GM23338 (cell line): ENCODE data around the gene CADM4.

Experiments used
- CREB1 ChIP-seq: fragments of 250-450 bp; sonication (Bioruptor Pico); IDR thresholded peaks from 2 replicates; pipeline ENCODE4 v1.5.0; 2020; ENCODE audit warnings: low read depth, mild to moderate bottlenecking, moderate library complexity
- CTCF ChIP-seq, 2 experiments: fragments of 200-600 bp in 1 of 2; sonication (generic) in 1 of 2; conservative IDR thresholded peaks; 2 replicates each; pipeline versions ENCODE4 v1.5.1 to v1.6.1; 2016 to 2017; ENCODE audit warnings: antibody characterized with exemption in 2 of 2, low read depth in 2 of 2, mild to moderate bottlenecking in 2 of 2, moderate library complexity in 1 of 2
- ETS1 ChIP-seq: IDR thresholded peaks from 2 replicates; pipeline ENCODE4 v1.6.1; 2016; ENCODE audit warnings: antibody characterized with exemption
- EZH2 ChIP-seq: fragments of 200-600 bp; sonication (generic); IDR thresholded peaks from one replicate; pipeline ENCODE4 v1.8.0; 2017; ENCODE audit warnings: antibody characterized with exemption, mild to moderate bottlenecking, low read depth; ENCODE audit not compliant: unreplicated experiment
- EZH2phosphoT487 ChIP-seq: fragments of 200-600 bp; sonication (generic); IDR thresholded peaks from one replicate; pipeline ENCODE4 v1.8.1; 2018; ENCODE audit warnings: antibody characterized with exemption; ENCODE audit not compliant: unreplicated experiment
- NANOG ChIP-seq: IDR thresholded peaks from 2 replicates; pipeline ENCODE4 v1.6.1; 2016; ENCODE audit warnings: antibody characterized with exemption, borderline replicate concordance
- POLR2AphosphoS5 ChIP-seq: IDR thresholded peaks from 2 replicates; pipeline ENCODE4 v1.6.1; 2016; ENCODE audit warnings: antibody characterized with exemption, low read depth
- REST ChIP-seq: IDR thresholded peaks from one replicate; pipeline ENCODE4 v1.6.1; 2018; ENCODE audit warnings: antibody characterized with exemption; ENCODE audit not compliant: unreplicated experiment
- STAT1 ChIP-seq: IDR thresholded peaks from one replicate; pipeline ENCODE4 v1.6.1; 2016; ENCODE audit warnings: antibody characterized with exemption; ENCODE audit not compliant: unreplicated experiment
- ZNF114 ChIP-seq: fragments of 250-450 bp; sonication (Bioruptor Pico); IDR thresholded peaks from 2 replicates; pipeline ENCODE4 v1.5.0; 2020; ENCODE audit warnings: mild to moderate bottlenecking, moderate library complexity
- ZNF462 ChIP-seq: fragments of 250-450 bp; sonication (Bioruptor Pico); IDR thresholded peaks from 2 replicates; pipeline ENCODE4 v1.5.0; 2020; ENCODE audit warnings: mild to moderate bottlenecking, moderate library complexity

- TF ChIP-seq CTCF (conservative IDR thresholded peaks at IDR 0.05; ENCODE audit: low read depth in 2 of 2): no peak
- TF ChIP-seq REST: no peak
- no peak for TF ChIP-seq EZH2phosphoT487
- TF ChIP-seq ZNF114 (CRISPR knock-in tag): no peak
- no peak for TF ChIP-seq STAT1
- no peak for TF ChIP-seq EZH2
- no peak for TF ChIP-seq POLR2AphosphoS5
- TF ChIP-seq ZNF462 (CRISPR knock-in tag): no peak
- no peak for TF ChIP-seq ETS1
- no peak for TF ChIP-seq CREB1 (CRISPR knock-in tag)
- TF ChIP-seq NANOG: no peak
Measured at GRCh38 chr19:43634872-43635560, 4.6 kb downstream of the CADM4 start.
